Activated CD8-positive, alpha-beta T cell treated with anti-CD3 and anti-CD28 coated beads for 36 hours (primary cell): ENCODE results near the gene GDPD5. TPM values are rescaled to one million over a fixed set of nuclear protein-coding genes. Genes with fewer than 3 reads are reported as not detected.

Experiments used
- ATAC-seq: fragments of 200-7000 bp; cut with Tn5 transposase; one replicate; pipeline ENCODE4 v1.10.0; 2021; ENCODE audit warnings: mild to moderate bottlenecking, moderate library complexity
- CTCF ChIA-PET: fragments of 350-600 bp; sonication (Branson Sonifier 250); formaldehyde crosslinking; loops from one replicate; lab custom pipeline; 2021; ENCODE audit warnings: antibody characterized with exemption; lab: Charles Lee
- POLR2A ChIA-PET: fragments of 350-600 bp; sonication (Branson Sonifier 250); formaldehyde crosslinking; loops from one replicate; lab custom pipeline; 2021; ENCODE audit warnings: antibody characterized with exemption; lab: Charles Lee
- DNase-seq: peaks from one replicate; pipeline ENCODE4 v3.0.0-alpha.2; 2020
- H3K27ac Mint-ChIP-seq: one replicate; pipeline ENCODE4 v1.8.0; 2021; ENCODE audit warnings: mild to moderate bottlenecking, mixed read lengths
- H3K27me3 Mint-ChIP-seq: one replicate; pipeline ENCODE4 v1.8.0; 2021; ENCODE audit warnings: mixed read lengths
- H3K36me3 Mint-ChIP-seq: one replicate; pipeline ENCODE4 v1.8.0; 2021; ENCODE audit warnings: low read depth, mixed read lengths
- H3K4me1 Mint-ChIP-seq: one replicate; pipeline ENCODE4 v1.8.0; 2021; ENCODE audit warnings: low read depth, mixed read lengths
- H3K4me3 Mint-ChIP-seq: one replicate; pipeline ENCODE4 v1.8.0; 2021; ENCODE audit warnings: mild to moderate bottlenecking, moderate library complexity, mixed read lengths
- H3K9me3 Mint-ChIP-seq: one replicate; pipeline ENCODE4 v1.8.0; 2021; ENCODE audit warnings: mixed read lengths
- intact Hi-C: fragments of 100-400 bp; cut with micrococcal nuclease; formaldehyde crosslinking; loops from one replicate; pipeline ENCODE4 v1.10.0; 2022
- total RNA-seq, 2 experiments: library from RNA; stranded (reverse); gene quantifications; one replicate each; pipeline ENCODE4 v1.2.3, GENCODE V29; 2021
- TF ChIP-seq, protein P1 (sequence below): fragments of 200-600 bp; IDR thresholded peaks from one replicate; pipeline ENCODE4 v1.8.0; 2022; ENCODE audit warnings: antibody characterized with exemption, mild to moderate bottlenecking

Gene GDPD5
- total RNA-seq, 2 experiments from 2014 or later: 7.8 to 11.0 TPM

GRCh38 chr11:75532200-75533048 is 6.7 kb upstream of the GDPD5 start:
- H3K27ac Mint-ChIP-seq: no peak overlapping the region
- POLR2A ChIA-PET: interaction anchor here (1.0 kb wide), 1 partner anchor 96 kb away, joined by 3 read pairs; no protein-coding TSS in a partner anchor
- CTCF ChIA-PET: interaction anchor here (0.7 to 8.3 kb wide), 40 partner anchors 8 to 291 kb away, joined by 3 to 130 read pairs (median 4); no protein-coding TSS in a partner anchor
- TF ChIP-seq, protein P1, sequence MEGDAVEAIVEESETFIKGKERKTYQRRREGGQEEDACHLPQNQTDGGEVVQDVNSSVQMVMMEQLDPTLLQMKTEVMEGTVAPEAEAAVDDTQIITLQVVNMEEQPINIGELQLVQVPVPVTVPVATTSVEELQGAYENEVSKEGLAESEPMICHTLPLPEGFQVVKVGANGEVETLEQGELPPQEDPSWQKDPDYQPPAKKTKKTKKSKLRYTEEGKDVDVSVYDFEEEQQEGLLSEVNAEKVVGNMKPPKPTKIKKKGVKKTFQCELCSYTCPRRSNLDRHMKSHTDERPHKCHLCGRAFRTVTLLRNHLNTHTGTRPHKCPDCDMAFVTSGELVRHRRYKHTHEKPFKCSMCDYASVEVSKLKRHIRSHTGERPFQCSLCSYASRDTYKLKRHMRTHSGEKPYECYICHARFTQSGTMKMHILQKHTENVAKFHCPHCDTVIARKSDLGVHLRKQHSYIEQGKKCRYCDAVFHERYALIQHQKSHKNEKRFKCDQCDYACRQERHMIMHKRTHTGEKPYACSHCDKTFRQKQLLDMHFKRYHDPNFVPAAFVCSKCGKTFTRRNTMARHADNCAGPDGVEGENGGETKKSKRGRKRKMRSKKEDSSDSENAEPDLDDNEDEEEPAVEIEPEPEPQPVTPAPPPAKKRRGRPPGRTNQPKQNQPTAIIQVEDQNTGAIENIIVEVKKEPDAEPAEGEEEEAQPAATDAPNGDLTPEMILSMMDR: peak; percentile 95
- DNase-seq (peak; percentile 89), ATAC-seq (peak; percentile 81)
- peaks cover 31% of the 10 kb centered on the region for H3K4me1 Mint-ChIP-seq
- no peaks in the 10 kb centered on the region for H3K9me3 Mint-ChIP-seq
- no peaks in the 10 kb centered on the region for H3K27me3 Mint-ChIP-seq
- H3K4me3 Mint-ChIP-seq: no peak overlapping the region
- intact Hi-C loops: loop anchor here (1.0 to 10.0 kb wide), 3 partner anchors 87 to 258 kb away; no protein-coding TSS in a partner anchor
- no peaks in the 10 kb centered on the region for H3K36me3 Mint-ChIP-seq

- ATAC-seq: no peak
- TF ChIP-seq, protein P1: no peak
- POLR2A ChIA-PET: no interaction called here
- H3K9me3 Mint-ChIP-seq: no peaks in the 10 kb centered on the region
- CTCF ChIA-PET: interaction anchor here (0.8 to 8.3 kb wide), 26 partner anchors 8 to 290 kb away, joined by 3 to 130 read pairs (median 4); no protein-coding TSS in a partner anchor
- intact Hi-C loops: loop anchor here (5.0 to 10.0 kb wide), 2 partner anchors 144 to 257 kb away; no protein-coding TSS in a partner anchor
- DNase-seq: no peak
- H3K36me3 Mint-ChIP-seq: no peaks in the 10 kb centered on the region
- peaks cover 22% of the 10 kb centered on the region for H3K4me1 Mint-ChIP-seq
- H3K4me3 Mint-ChIP-seq: no peak overlapping the region
- H3K27ac Mint-ChIP-seq: no peak overlapping the region
- no peaks in the 10 kb centered on the region for H3K27me3 Mint-ChIP-seq
Observed at GRCh38 chr11:75531325-75531724, 5.6 kb upstream of the GDPD5 start.

DNA sequence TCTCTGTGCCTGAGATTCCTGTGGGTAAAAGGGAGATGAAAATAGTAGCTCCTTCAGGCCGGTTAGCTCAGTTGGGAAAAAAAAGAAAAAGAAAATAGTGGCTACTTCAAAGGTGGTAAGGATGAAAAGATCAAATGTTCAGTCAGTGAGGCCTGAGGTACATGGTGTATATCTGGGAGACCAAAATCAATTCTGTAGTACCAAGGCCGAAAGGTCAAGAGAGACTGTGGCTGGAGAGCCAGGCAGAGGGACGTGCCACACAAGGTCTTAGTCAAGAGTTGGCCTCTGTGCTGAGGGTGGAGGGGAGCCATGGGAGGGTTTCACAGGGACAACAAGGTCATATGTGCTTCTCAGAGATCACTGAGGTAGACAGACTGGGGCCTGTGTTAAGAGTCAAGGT is 4.8 kb upstream of the GDPD5 start:
- Mint-ChIP-seq H3K36me3 (no peaks in the 10 kb centered on the region), H3K9me3 (no peaks in the 10 kb centered on the region), H3K27me3 (no peaks in the 10 kb centered on the region), H3K27ac (no peak overlapping the region), H3K4me1 (peaks cover 19% of the 10 kb centered on the region), H3K4me3 (no peak overlapping the region)
- intact Hi-C loops: loop anchor here (5.0 to 10.0 kb wide), 2 partner anchors 143 to 256 kb away; no protein-coding TSS in a partner anchor
- ChIA-PET CTCF (interaction anchor here (1.1 to 8.3 kb wide), 9 partner anchors 10 to 141 kb away, joined by 3 to 130 read pairs (median 6); no protein-coding TSS in a partner anchor), POLR2A (interaction anchor here (1.2 kb wide), 1 partner anchor 130 kb away, joined by 4 read pairs; no protein-coding TSS in a partner anchor)
- ATAC-seq (no peak), DNase-seq (no peak)
- TF ChIP-seq, protein P1: no peak

DNA sequence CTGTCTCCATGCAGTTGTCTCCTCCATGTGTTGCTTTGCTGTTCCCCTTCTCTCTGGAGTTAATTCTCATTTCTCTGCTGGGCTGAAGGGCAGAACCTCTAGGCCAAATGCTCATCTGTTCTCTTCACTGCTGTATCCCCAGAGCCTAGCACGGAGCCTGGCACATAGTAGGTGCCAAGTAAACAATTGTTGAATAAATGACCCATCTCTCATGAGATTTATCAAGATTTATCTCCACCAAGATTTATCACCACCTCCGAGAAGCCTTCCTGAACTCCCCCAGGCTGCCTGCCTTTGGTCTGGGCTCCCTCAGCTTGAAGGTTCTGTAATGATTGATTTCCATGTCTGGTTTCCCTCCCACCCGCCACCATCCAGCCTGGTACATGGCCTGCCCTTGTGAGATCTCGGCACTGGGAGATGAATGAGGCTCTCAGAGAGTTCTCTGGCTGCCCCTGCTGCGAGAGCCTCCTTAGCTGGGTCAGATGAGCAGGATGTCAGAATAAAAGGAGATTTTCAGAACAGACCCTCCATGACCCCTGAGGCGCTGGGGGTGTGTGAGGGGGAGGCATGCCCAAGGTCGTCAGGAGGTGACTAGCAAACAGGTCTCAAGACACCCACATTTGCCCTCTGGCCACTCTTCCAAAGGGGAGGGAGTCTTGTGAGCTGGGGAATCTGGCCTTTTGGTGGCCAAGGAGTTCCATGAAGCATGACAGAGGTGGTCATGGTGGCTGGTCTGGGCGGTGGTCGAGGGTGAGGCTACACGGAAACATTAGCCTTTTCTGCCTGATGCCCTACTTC is 2.4 kb upstream of the GDPD5 start:
- POLR2A ChIA-PET: interaction anchor here (1.0 to 1.3 kb wide), 2 partner anchors 9 to 83 kb away, joined by 4 to 5 read pairs; no protein-coding TSS in a partner anchor
- H3K4me3 Mint-ChIP-seq: peak overlapping the region; percentile 74

More for the DNA sequence above, 2.4 kb upstream of the GDPD5 start:
- Mint-ChIP-seq H3K9me3 (no peaks in the 10 kb centered on the region), H3K27me3 (peaks cover 5% of the 10 kb centered on the region), H3K36me3 (no peaks in the 10 kb centered on the region), H3K4me1 (peaks cover 28% of the 10 kb centered on the region), H3K27ac (no peak overlapping the region)
- DNase-seq: no peak
- intact Hi-C loops: no loop called here
- no peak for ATAC-seq
- CTCF ChIA-PET: interaction anchor here (1.2 to 8.3 kb wide), 3 partner anchors 76 to 141 kb away, joined by 3 to 130 read pairs (median 11); no protein-coding TSS in a partner anchor
- TF ChIP-seq, protein P1: no peak
